HepG2 (cell line): ENCODE results near the gene BZW1. TPM values are rescaled to one million over a fixed set of nuclear protein-coding genes. Genes with fewer than 3 reads are reported as not detected.

Experiments used
- CBX5 ChIP-seq: sonication (generic); formaldehyde crosslinking; IDR thresholded peaks from 2 replicates; pipeline ENCODE4 v1.4.0; 2020; ENCODE audit warnings: missing genetic modification reagents, borderline replicate concordance
- ELF1 ChIP-seq: sonication (generic); formaldehyde crosslinking; IDR thresholded peaks from 2 replicates; pipeline ENCODE4 v1.4.0; 2020; ENCODE audit warnings: missing genetic modification reagents
- FOXA1 ChIP-seq, 2 experiments: fragments of 450-650 bp in 1 of 2; sonication (generic) in 1 of 2; formaldehyde crosslinking in 1 of 2; IDR thresholded peaks; 2 replicates each; pipeline versions ENCODE4 v1.4.0 to v1.6.1; 2016 to 2020; ENCODE audit warnings: missing genetic modification reagents in 1 of 2
- HNRNPLL ChIP-seq: fragments of 200-400 bp; formaldehyde crosslinking; IDR thresholded peaks from 2 replicates; pipeline ENCODE4 v1.6.1; 2017; ENCODE audit warnings: mild to moderate bottlenecking, low read depth, low read length; ENCODE audit not compliant: poor library complexity, severe bottlenecking
- IRX3 ChIP-seq: sonication (generic); formaldehyde crosslinking; IDR thresholded peaks from 2 replicates; pipeline ENCODE4 v1.8.1; 2023; ENCODE audit warnings: mild to moderate bottlenecking, low read depth, missing genetic modification reagents, borderline replicate concordance
- NRL ChIP-seq: sonication (generic); formaldehyde crosslinking; IDR thresholded peaks from 2 replicates; pipeline ENCODE4 v1.5.0; 2020; ENCODE audit warnings: missing genetic modification reagents, mild to moderate bottlenecking, moderate library complexity, borderline replicate concordance
- RBFOX2 ChIP-seq: fragments of 200-400 bp; formaldehyde crosslinking; IDR thresholded peaks from 2 replicates; pipeline ENCODE4 v1.6.1; 2017; ENCODE audit warnings: low read depth, mild to moderate bottlenecking, low read length
- RFX1 ChIP-seq: fragments of 450-650 bp; IDR thresholded peaks from 2 replicates; pipeline ENCODE4 v1.6.1; 2017
- SALL1 ChIP-seq: sonication (generic); formaldehyde crosslinking; IDR thresholded peaks from 2 replicates; pipeline ENCODE4 v1.8.0; 2022; ENCODE audit warnings: mild to moderate bottlenecking, missing genetic modification reagents
- SKI ChIP-seq: fragments of 450-650 bp; IDR thresholded peaks from one replicate; pipeline ENCODE4 v1.6.1; 2018; ENCODE audit warnings: mild to moderate bottlenecking; ENCODE audit not compliant: partially characterized antibody
- ZBTB1 ChIP-seq: sonication (generic); formaldehyde crosslinking; IDR thresholded peaks from 2 replicates; pipeline ENCODE4 v1.4.0; 2020; ENCODE audit warnings: missing genetic modification reagents, borderline replicate concordance
- ZIK1 ChIP-seq: sonication (generic); formaldehyde crosslinking; IDR thresholded peaks from 2 replicates; pipeline ENCODE4 v1.5.0; 2020; ENCODE audit warnings: mild to moderate bottlenecking, low read depth, missing genetic modification reagents, borderline replicate concordance
- ZNF441 ChIP-seq: sonication (generic); formaldehyde crosslinking; IDR thresholded peaks from 2 replicates; pipeline ENCODE4 v1.7.0; 2021; ENCODE audit warnings: missing genetic modification reagents, borderline replicate concordance
- ZNF607 ChIP-seq: sonication (generic); formaldehyde crosslinking; IDR thresholded peaks from 2 replicates; pipeline ENCODE4 v1.5.1; 2020; ENCODE audit warnings: missing genetic modification reagents, mild to moderate bottlenecking, borderline replicate concordance
- ZSCAN25 ChIP-seq: sonication (generic); formaldehyde crosslinking; IDR thresholded peaks from 2 replicates; pipeline ENCODE4 v1.8.0; 2022; ENCODE audit warnings: mild to moderate bottlenecking, missing genetic modification reagents
- polyA plus RNA-seq, 8 experiments: library from polyadenylated mRNA; depleted of rRNA in 3 of 8; stranded (reverse) in 7 of 8; unstranded in 1 of 8; fragments of >200 nt; fragmentation: Illumina TruSeq in 4 of 8; extraction: Trizol in 4 of 8; gene quantifications; 2 replicates each; pipeline versions ENCODE4 v1.2.1 to v1.2.3, GENCODE V29; 2011 to 2016; ENCODE audit warnings: low read depth in 4 of 8, missing spikeins in 1 of 8, mixed read lengths in 1 of 8; ENCODE audit not compliant: insufficient read depth in 1 of 8
- total RNA-seq, 5 experiments: library from RNA; depleted of rRNA; stranded (reverse); fragments of >200 nt; fragmentation: Illumina TruSeq; extraction: Trizol; gene quantifications; 2 replicates each; pipeline ENCODE4 v1.2.3, GENCODE V29; 2016; ENCODE audit warnings: low read depth in 1 of 5
- TF ChIP-seq, protein P1 (sequence below): sonication (generic); formaldehyde crosslinking; IDR thresholded peaks from 2 replicates; pipeline ENCODE4 v1.4.0; 2020; ENCODE audit warnings: mild to moderate bottlenecking, missing genetic modification reagents, borderline replicate concordance
- TF ChIP-seq, protein P2 (sequence below): sonication (generic); formaldehyde crosslinking; IDR thresholded peaks from 2 replicates; pipeline ENCODE4 v1.4.0; 2020; ENCODE audit warnings: mild to moderate bottlenecking, missing genetic modification reagents
- TF ChIP-seq, protein P3 (sequence below): sonication (generic); formaldehyde crosslinking; IDR thresholded peaks from 2 replicates; pipeline ENCODE4 v1.4.0; 2020; ENCODE audit warnings: missing genetic modification reagents
- TF ChIP-seq, protein P4 (sequence below): IDR thresholded peaks from 2 replicates; pipeline ENCODE4 v1.6.1; 2016; ENCODE audit warnings: missing biosample characterization, missing genetic modification reagents, low read depth

BZW1 gene
- total and polyA plus RNA-seq, 2 of the 13 experiments (the other 11 are each of a cell fraction or from before 2014, with no cell fraction given), result 106 to 384 TPM

DNA sequence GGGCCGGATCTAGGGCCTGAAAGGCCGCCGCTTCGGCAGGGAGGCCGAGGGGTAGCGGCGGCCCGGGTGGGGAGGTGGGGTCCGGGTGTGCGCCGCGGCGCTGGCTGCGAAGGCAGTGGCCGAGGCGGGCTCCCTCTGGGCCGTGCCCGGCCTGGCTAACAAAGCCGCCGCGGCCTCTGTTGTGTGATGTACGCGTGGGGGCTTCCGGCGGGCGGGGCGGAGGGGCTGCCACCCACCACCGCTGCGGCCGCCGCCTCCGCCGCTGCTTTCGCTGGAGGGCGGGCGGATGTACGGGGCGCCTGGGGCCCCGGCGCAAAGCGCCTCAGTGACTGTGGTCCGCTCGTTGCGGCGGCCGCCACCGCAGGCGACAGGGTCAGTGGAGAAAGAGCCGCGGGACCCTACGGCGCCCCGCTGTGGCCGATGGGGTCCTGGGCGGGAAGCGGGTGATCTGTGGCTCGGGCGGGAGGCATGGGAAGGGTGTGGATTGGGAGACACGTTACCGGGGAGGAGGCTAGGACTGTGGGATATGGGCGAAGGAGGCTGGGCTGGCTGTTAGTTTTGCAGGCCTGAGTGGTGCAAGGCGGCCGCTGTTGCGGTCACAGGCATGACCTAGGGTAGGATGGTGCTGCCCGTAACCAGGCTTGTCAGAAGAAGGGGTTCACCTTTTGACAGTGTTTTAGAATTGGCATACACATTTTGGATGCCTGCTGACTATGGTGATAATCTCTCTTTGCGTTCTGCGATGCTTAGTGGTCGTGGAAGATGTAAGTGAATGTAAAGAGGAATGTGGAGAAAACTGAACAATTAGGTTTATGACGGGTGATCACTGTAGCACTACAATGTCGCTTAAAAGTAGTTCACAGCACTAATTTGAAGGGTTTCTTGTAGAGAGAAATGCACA lies 662 bp downstream of the BZW1 start (continued):
- TF ChIP-seq, protein P1, sequence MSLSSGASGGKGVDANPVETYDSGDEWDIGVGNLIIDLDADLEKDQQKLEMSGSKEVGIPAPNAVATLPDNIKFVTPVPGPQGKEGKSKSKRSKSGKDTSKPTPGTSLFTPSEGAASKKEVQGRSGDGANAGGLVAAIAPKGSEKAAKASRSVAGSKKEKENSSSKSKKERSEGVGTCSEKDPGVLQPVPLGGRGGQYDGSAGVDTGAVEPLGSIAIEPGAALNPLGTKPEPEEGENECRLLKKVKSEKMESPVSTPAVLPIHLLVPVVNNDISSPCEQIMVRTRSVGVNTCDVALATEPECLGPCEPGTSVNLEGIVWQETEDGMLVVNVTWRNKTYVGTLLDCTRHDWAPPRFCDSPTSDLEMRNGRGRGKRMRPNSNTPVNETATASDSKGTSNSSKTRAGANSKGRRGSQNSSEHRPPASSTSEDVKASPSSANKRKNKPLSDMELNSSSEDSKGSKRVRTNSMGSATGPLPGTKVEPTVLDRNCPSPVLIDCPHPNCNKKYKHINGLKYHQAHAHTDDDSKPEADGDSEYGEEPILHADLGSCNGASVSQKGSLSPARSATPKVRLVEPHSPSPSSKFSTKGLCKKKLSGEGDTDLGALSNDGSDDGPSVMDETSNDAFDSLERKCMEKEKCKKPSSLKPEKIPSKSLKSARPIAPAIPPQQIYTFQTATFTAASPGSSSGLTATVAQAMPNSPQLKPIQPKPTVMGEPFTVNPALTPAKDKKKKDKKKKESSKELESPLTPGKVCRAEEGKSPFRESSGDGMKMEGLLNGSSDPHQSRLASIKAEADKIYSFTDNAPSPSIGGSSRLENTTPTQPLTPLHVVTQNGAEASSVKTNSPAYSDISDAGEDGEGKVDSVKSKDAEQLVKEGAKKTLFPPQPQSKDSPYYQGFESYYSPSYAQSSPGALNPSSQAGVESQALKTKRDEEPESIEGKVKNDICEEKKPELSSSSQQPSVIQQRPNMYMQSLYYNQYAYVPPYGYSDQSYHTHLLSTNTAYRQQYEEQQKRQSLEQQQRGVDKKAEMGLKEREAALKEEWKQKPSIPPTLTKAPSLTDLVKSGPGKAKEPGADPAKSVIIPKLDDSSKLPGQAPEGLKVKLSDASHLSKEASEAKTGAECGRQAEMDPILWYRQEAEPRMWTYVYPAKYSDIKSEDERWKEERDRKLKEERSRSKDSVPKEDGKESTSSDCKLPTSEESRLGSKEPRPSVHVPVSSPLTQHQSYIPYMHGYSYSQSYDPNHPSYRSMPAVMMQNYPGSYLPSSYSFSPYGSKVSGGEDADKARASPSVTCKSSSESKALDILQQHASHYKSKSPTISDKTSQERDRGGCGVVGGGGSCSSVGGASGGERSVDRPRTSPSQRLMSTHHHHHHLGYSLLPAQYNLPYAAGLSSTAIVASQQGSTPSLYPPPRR (CRISPR knock-in tag), result peak; percentile 25; the same call in 1 of the 2 replicates
- TF ChIP-seq, protein P2, sequence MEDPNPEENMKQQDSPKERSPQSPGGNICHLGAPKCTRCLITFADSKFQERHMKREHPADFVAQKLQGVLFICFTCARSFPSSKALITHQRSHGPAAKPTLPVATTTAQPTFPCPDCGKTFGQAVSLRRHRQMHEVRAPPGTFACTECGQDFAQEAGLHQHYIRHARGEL (CRISPR knock-in tag), result 0 out of 2 replicates have a peak, but pooled peaks have one; percentile 13
- TF ChIP-seq RFX1, result no peak
- peak; percentile 48; the same call in 1 of the 2 replicates for TF ChIP-seq ZBTB1 (CRISPR knock-in tag)
- peak; percentile 29 for TF ChIP-seq SKI
- TF ChIP-seq CBX5 (CRISPR knock-in tag), result peak; percentile 69; the same call in 1 of the 2 replicates
- TF ChIP-seq, protein P3, sequence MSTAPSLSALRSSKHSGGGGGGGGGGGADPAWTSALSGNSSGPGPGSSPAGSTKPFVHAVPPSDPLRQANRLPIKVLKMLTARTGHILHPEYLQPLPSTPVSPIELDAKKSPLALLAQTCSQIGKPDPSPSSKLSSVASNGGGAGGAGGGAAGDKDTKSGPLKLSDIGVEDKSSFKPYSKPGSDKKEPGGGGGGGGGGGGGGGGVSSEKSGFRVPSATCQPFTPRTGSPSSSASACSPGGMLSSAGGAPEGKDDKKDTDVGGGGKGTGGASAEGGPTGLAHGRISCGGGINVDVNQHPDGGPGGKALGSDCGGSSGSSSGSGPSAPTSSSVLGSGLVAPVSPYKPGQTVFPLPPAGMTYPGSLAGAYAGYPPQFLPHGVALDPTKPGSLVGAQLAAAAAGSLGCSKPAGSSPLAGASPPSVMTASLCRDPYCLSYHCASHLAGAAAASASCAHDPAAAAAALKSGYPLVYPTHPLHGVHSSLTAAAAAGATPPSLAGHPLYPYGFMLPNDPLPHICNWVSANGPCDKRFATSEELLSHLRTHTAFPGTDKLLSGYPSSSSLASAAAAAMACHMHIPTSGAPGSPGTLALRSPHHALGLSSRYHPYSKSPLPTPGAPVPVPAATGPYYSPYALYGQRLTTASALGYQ (CRISPR knock-in tag), result peak; percentile 9; the same call in 1 of the 2 replicates
- TF ChIP-seq ZSCAN25 (CRISPR knock-in tag), result peak; percentile 67; the same call in 1 of the 2 replicates
- peak; percentile 9; the same call in 1 of the 2 replicates for TF ChIP-seq ZNF607 (CRISPR knock-in tag)
- peak; percentile 87 for TF ChIP-seq RBFOX2
- TF ChIP-seq, protein P4, sequence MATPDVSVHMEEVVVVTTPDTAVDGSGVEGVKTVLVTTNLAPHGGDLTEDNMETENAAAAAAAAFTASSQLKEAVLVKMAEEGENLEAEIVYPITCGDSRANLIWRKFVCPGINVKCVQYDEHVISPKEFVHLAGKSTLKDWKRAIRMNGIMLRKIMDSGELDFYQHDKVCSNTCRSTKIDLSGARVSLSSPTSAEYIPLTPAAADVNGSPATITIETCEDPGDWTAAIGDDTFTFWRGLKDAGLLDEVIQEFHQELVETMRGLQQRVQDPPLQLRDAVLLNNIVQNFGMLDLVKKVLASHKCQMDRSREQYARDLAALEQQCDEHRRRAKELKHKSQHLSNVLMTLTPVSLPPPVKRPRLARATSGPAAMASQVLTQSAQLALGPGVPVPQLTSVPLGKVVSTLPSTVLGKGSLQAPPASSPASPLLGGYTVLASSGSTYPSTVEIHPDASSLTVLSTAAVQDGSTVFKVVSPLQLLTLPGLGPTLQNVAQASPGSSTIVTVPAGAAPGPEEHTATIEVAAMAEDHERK, result no peak
- TF ChIP-seq NRL (CRISPR knock-in tag), result no peak
- peak; percentile 59; the same call in 1 of the 2 replicates for TF ChIP-seq ELF1 (CRISPR knock-in tag)
- TF ChIP-seq ZIK1 (CRISPR knock-in tag), result peak; percentile 31; the same call in 1 of the 2 replicates
- TF ChIP-seq ZNF441 (CRISPR knock-in tag), result peak; percentile 6; the same call in 1 of the 2 replicates
- TF ChIP-seq HNRNPLL, result peak; percentile 77
- TF ChIP-seq IRX3 (CRISPR knock-in tag), result no peak
- peak; percentile 75 for TF ChIP-seq SALL1
- TF ChIP-seq FOXA1 (IDR thresholded peaks at IDR 0.05), result no peak
- TF ChIP-seq FOXA1 (CRISPR knock-in tag; IDR thresholded peaks at IDR 0.05), result 0 out of 2 replicates have a peak, but pooled peaks have one; percentile 28
